GM23338 (cell line): ENCODE data around the gene COA6. TPM values are rescaled to one million over a fixed set of nuclear protein-coding genes. Genes with fewer than 3 reads are reported as not detected.

ENCODE experiments used
- ATAC-seq: fragments of 200-7000 bp; cut with Tn5 transposase; 3 replicates; pipeline ENCODE4 v1.9.1; 2020
- DNase-seq: peaks from one replicate; pipeline ENCODE4 v3.0.0-alpha.2; 2015; ENCODE audit warnings: low spot score
- H2AFZ ChIP-seq: fragments of 200-600 bp; sonication (generic); 2 replicates; pipeline ENCODE4 v1.8.0; 2016; ENCODE audit warnings: antibody characterized with exemption, mild to moderate bottlenecking, moderate library complexity
- H3F3A ChIP-seq: fragments of 200-600 bp; sonication (generic); replicated peaks from 2 replicates; pipeline ENCODE4 v1.8.0; 2017; ENCODE audit warnings: antibody characterized with exemption, mixed run types, low read depth
- H3K27ac ChIP-seq: fragments of 200-600 bp; sonication (generic); 2 replicates; pipeline ENCODE4 v1.6.1; 2016; ENCODE audit warnings: low read depth
- H3K27me3 ChIP-seq: fragments of 200-600 bp; sonication (generic); 2 replicates; pipeline ENCODE4 v1.8.0; 2016; ENCODE audit warnings: mild to moderate bottlenecking, mixed run types, moderate library complexity; ENCODE audit not compliant: insufficient read depth
- H3K36me3 ChIP-seq: fragments of 200-600 bp; sonication (generic); 2 replicates; pipeline ENCODE4 v1.8.0; 2016; ENCODE audit warnings: mild to moderate bottlenecking; ENCODE audit not compliant: insufficient read depth
- H3K4me1 ChIP-seq: fragments of 200-600 bp; sonication (generic); 2 replicates; pipeline ENCODE4 v1.8.0; 2016; ENCODE audit warnings: mild to moderate bottlenecking, moderate library complexity; ENCODE audit not compliant: insufficient read depth
- H3K4me2 ChIP-seq: fragments of 200-600 bp; sonication (generic); 2 replicates; pipeline ENCODE4 v1.7.1; 2017; ENCODE audit warnings: mixed run types
- H3K4me3 ChIP-seq: fragments of 200-600 bp; sonication (generic); 2 replicates; pipeline ENCODE4 v1.6.1; 2016; ENCODE audit warnings: mixed run types
- H3K79me2 ChIP-seq: fragments of 200-600 bp; sonication (generic); replicated peaks from 2 replicates; pipeline ENCODE4 v1.8.0; 2017; ENCODE audit warnings: mild to moderate bottlenecking; ENCODE audit not compliant: insufficient read depth
- H3K9me2 ChIP-seq: fragments of 200-600 bp; sonication (generic); 2 replicates; pipeline ENCODE4 v1.8.0; 2017; ENCODE audit not compliant: insufficient read depth
- H4K20me1 ChIP-seq: fragments of 200-600 bp; sonication (generic); replicated peaks from 2 replicates; pipeline ENCODE4 v1.8.0; 2017; ENCODE audit warnings: mild to moderate bottlenecking; ENCODE audit not compliant: insufficient read depth
- H3K27ac Mint-ChIP-seq: 2 replicates; pipeline ENCODE4 v1.8.0; 2020; ENCODE audit warnings: inconsistent platforms, mild to moderate bottlenecking, moderate library complexity, mixed read lengths
- H3K27me3 Mint-ChIP-seq: 3 replicates; pipeline ENCODE4 v1.8.0; 2022; ENCODE audit warnings: low read depth, mild to moderate bottlenecking, moderate library complexity, mixed read lengths, inconsistent platforms; ENCODE audit not compliant: insufficient read depth, poor library complexity
- H3K36me3 Mint-ChIP-seq: 3 replicates; pipeline ENCODE4 v1.8.0; 2021; ENCODE audit warnings: low read depth, mild to moderate bottlenecking, inconsistent platforms, moderate library complexity, mixed read lengths
- H3K4me1 Mint-ChIP-seq: 3 replicates; pipeline ENCODE4 v1.8.0; 2020; ENCODE audit warnings: mild to moderate bottlenecking, inconsistent platforms, mixed read lengths
- H3K4me3 Mint-ChIP-seq: 3 replicates; pipeline ENCODE4 v1.8.0; 2021; ENCODE audit warnings: moderate library complexity, mild to moderate bottlenecking, inconsistent platforms, mixed read lengths
- H3K9me3 Mint-ChIP-seq: 3 replicates; pipeline ENCODE4 v1.8.0; 2020; ENCODE audit warnings: moderate library complexity, mild to moderate bottlenecking, inconsistent platforms, mixed read lengths
- CREB1 ChIP-seq: fragments of 250-450 bp; sonication (Bioruptor Pico); IDR thresholded peaks from 2 replicates; pipeline ENCODE4 v1.5.0; 2020; ENCODE audit warnings: low read depth, mild to moderate bottlenecking, moderate library complexity
- EZH2 ChIP-seq: fragments of 200-600 bp; sonication (generic); IDR thresholded peaks from one replicate; pipeline ENCODE4 v1.8.0; 2017; ENCODE audit warnings: antibody characterized with exemption, mild to moderate bottlenecking, low read depth; ENCODE audit not compliant: unreplicated experiment
- EZH2phosphoT487 ChIP-seq: fragments of 200-600 bp; sonication (generic); IDR thresholded peaks from one replicate; pipeline ENCODE4 v1.8.1; 2018; ENCODE audit warnings: antibody characterized with exemption; ENCODE audit not compliant: unreplicated experiment
- JUNB ChIP-seq: IDR thresholded peaks from one replicate; pipeline ENCODE4 v1.6.1; 2016; ENCODE audit warnings: antibody characterized with exemption; ENCODE audit not compliant: unreplicated experiment
- NANOG ChIP-seq: IDR thresholded peaks from 2 replicates; pipeline ENCODE4 v1.6.1; 2016; ENCODE audit warnings: antibody characterized with exemption, borderline replicate concordance
- ZNF114 ChIP-seq: fragments of 250-450 bp; sonication (Bioruptor Pico); IDR thresholded peaks from 2 replicates; pipeline ENCODE4 v1.5.0; 2020; ENCODE audit warnings: mild to moderate bottlenecking, moderate library complexity
- polyA plus RNA-seq: library from polyadenylated mRNA; unstranded; fragments of >200 nt; fragmentation: Nextera tagmentation; extraction: Ambion mirVana; gene quantifications from 2 replicates; pipeline ENCODE4 v1.2.1, GENCODE V29; 2016
- total RNA-seq: library from RNA; depleted of rRNA; stranded (reverse); fragments of >200 nt; shearing (Covaris generic); gene quantifications from 2 replicates; pipeline ENCODE4 v1.2.3, GENCODE V29; 2014
- TF ChIP-seq, protein P1 (sequence below), 2 experiments: fragments of 200-600 bp in 1 of 2; sonication (generic) in 1 of 2; conservative IDR thresholded peaks; 2 replicates each; pipeline versions ENCODE4 v1.5.1 to v1.6.1; 2016 to 2017; ENCODE audit warnings: antibody characterized with exemption in 2 of 2, low read depth in 2 of 2, mild to moderate bottlenecking in 2 of 2, moderate library complexity in 1 of 2
- TF ChIP-seq, protein P2 (sequence below): IDR thresholded peaks from one replicate; pipeline ENCODE4 v1.6.1; 2018; ENCODE audit warnings: antibody characterized with exemption; ENCODE audit not compliant: unreplicated experiment
- TF ChIP-seq, protein P3 (sequence below): IDR thresholded peaks from 2 replicates; pipeline ENCODE4 v1.6.1; 2016; ENCODE audit warnings: antibody characterized with exemption

Gene COA6
- total and polyA plus RNA-seq, 2 experiments from 2014 or later: 20.7 to 156 TPM

- TF ChIP-seq, protein P1, sequence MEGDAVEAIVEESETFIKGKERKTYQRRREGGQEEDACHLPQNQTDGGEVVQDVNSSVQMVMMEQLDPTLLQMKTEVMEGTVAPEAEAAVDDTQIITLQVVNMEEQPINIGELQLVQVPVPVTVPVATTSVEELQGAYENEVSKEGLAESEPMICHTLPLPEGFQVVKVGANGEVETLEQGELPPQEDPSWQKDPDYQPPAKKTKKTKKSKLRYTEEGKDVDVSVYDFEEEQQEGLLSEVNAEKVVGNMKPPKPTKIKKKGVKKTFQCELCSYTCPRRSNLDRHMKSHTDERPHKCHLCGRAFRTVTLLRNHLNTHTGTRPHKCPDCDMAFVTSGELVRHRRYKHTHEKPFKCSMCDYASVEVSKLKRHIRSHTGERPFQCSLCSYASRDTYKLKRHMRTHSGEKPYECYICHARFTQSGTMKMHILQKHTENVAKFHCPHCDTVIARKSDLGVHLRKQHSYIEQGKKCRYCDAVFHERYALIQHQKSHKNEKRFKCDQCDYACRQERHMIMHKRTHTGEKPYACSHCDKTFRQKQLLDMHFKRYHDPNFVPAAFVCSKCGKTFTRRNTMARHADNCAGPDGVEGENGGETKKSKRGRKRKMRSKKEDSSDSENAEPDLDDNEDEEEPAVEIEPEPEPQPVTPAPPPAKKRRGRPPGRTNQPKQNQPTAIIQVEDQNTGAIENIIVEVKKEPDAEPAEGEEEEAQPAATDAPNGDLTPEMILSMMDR (conservative IDR thresholded peaks at IDR 0.05; ENCODE audit: low read depth in 2 of 2): no peak
- TF ChIP-seq, protein P2, sequence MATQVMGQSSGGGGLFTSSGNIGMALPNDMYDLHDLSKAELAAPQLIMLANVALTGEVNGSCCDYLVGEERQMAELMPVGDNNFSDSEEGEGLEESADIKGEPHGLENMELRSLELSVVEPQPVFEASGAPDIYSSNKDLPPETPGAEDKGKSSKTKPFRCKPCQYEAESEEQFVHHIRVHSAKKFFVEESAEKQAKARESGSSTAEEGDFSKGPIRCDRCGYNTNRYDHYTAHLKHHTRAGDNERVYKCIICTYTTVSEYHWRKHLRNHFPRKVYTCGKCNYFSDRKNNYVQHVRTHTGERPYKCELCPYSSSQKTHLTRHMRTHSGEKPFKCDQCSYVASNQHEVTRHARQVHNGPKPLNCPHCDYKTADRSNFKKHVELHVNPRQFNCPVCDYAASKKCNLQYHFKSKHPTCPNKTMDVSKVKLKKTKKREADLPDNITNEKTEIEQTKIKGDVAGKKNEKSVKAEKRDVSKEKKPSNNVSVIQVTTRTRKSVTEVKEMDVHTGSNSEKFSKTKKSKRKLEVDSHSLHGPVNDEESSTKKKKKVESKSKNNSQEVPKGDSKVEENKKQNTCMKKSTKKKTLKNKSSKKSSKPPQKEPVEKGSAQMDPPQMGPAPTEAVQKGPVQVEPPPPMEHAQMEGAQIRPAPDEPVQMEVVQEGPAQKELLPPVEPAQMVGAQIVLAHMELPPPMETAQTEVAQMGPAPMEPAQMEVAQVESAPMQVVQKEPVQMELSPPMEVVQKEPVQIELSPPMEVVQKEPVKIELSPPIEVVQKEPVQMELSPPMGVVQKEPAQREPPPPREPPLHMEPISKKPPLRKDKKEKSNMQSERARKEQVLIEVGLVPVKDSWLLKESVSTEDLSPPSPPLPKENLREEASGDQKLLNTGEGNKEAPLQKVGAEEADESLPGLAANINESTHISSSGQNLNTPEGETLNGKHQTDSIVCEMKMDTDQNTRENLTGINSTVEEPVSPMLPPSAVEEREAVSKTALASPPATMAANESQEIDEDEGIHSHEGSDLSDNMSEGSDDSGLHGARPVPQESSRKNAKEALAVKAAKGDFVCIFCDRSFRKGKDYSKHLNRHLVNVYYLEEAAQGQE: no peak
- TF ChIP-seq CREB1 (CRISPR knock-in tag): no peak
- no peak for TF ChIP-seq JUNB
- no peak for TF ChIP-seq EZH2
- TF ChIP-seq EZH2phosphoT487: no peak
Observed at GRCh38 chr1:234369033-234369430, 4.2 kb upstream of the COA6 start (continued).

GRCh38 chr1:234369784-234370183 is 3.5 kb upstream of the COA6 start:
- DNase-seq (no peak), ATAC-seq (no peak)
- Histone ChIP-seq H3K4me2 (no peak overlapping the region), H3K27me3 (no peaks in the 10 kb centered on the region), H3K27ac (no peak overlapping the region), H2AFZ (no peak overlapping the region), H3K4me3 (no peak overlapping the region), H4K20me1 (no peaks in the 10 kb centered on the region), H3F3A (no peaks in the 10 kb centered on the region), H3K79me2 (peaks cover 14% of the 10 kb centered on the region), H3K36me3 (no peaks in the 10 kb centered on the region), H3K4me1 (peaks cover 6% of the 10 kb centered on the region; the same call in 1 of the 2 replicates), H3K9me2 (no peaks in the 10 kb centered on the region)
- peaks cover 4% of the 10 kb centered on the region for H3K27me3 Mint-ChIP-seq
- no peaks in the 10 kb centered on the region; the same call in 1 of the 3 replicates for H3K36me3 Mint-ChIP-seq
- no peak overlapping the region for H3K27ac Mint-ChIP-seq
- no peak overlapping the region for H3K4me3 Mint-ChIP-seq
- H3K9me3 Mint-ChIP-seq: no peaks in the 10 kb centered on the region
- peaks cover 7% of the 10 kb centered on the region; the same call in 2 of the 3 replicates for H3K4me1 Mint-ChIP-seq
- TF ChIP-seq ZNF114 (no peak), EZH2phosphoT487 (no peak), EZH2 (no peak), JUNB (no peak), NANOG (no peak), CREB1 (CRISPR knock-in tag) (no peak)
- TF ChIP-seq, protein P2: no peak
- TF ChIP-seq, protein P1 (conservative IDR thresholded peaks at IDR 0.05; ENCODE audit: low read depth in 2 of 2): no peak
- TF ChIP-seq, protein P3, sequence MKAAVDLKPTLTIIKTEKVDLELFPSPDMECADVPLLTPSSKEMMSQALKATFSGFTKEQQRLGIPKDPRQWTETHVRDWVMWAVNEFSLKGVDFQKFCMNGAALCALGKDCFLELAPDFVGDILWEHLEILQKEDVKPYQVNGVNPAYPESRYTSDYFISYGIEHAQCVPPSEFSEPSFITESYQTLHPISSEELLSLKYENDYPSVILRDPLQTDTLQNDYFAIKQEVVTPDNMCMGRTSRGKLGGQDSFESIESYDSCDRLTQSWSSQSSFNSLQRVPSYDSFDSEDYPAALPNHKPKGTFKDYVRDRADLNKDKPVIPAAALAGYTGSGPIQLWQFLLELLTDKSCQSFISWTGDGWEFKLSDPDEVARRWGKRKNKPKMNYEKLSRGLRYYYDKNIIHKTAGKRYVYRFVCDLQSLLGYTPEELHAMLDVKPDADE: no peak
